Liver (tissue), 9 donors: ENCODE measurements around the gene GRIFIN. TPM values are rescaled to one million over a fixed set of nuclear protein-coding genes. Genes with fewer than 3 reads are reported as not detected.

Experiments
- DNase-seq: peaks from one replicate; pipeline ENCODE4 v3.0.0-alpha.2; 2017; ENCODE audit warnings: low spot score
- H3K27ac ChIP-seq, 2 donors: one replicate each; pipeline ENCODE4 v1.7.0; 2013; ENCODE audit warnings: inconsistent platforms in 2 of 2, low read length in 2 of 2, control low read depth in 1 of 2, low read depth in 1 of 2, mild to moderate bottlenecking in 1 of 2
- H3K27me3 ChIP-seq, 4 donors: one replicate each; pipeline versions ENCODE4 v1.6.1 to v1.7.0; 2013; ENCODE audit warnings: low read length in 3 of 4, inconsistent platforms in 1 of 4, mild to moderate bottlenecking in 1 of 4, moderate library complexity in 1 of 4; ENCODE audit not compliant: control insufficient read depth in 4 of 4, insufficient read depth in 4 of 4
- H3K36me3 ChIP-seq, 4 donors: one replicate each; pipeline versions ENCODE4 v1.6.1 to v1.7.0; 2013; ENCODE audit warnings: low read length in 3 of 4, mild to moderate bottlenecking in 3 of 4, low read depth in 1 of 4, moderate library complexity in 1 of 4; ENCODE audit not compliant: control insufficient read depth in 4 of 4, insufficient read depth in 3 of 4
- H3K4me1 ChIP-seq, 4 donors: one replicate each; pipeline versions ENCODE4 v1.6.1 to v1.7.0; 2013; ENCODE audit warnings: low read length in 3 of 4, mild to moderate bottlenecking in 3 of 4, moderate library complexity in 1 of 4; ENCODE audit not compliant: control insufficient read depth in 4 of 4, insufficient read depth in 4 of 4
- H3K4me3 ChIP-seq, 3 donors: one replicate each; pipeline versions ENCODE4 v1.6.1 to v1.7.0; 2013; ENCODE audit warnings: low read length in 3 of 3, control low read depth in 1 of 3, low read depth in 1 of 3, mild to moderate bottlenecking in 1 of 3
- H3K9ac ChIP-seq, 2 donors: one replicate each; pipeline ENCODE4 v1.7.0; 2013; ENCODE audit warnings: low read length in 2 of 2, mild to moderate bottlenecking in 2 of 2, moderate library complexity in 2 of 2, control low read depth in 1 of 2, low read depth in 1 of 2
- H3K9me3 ChIP-seq, 4 donors: one replicate each; pipeline versions ENCODE4 v1.6.1 to v1.7.0; 2013; ENCODE audit warnings: low read length in 3 of 4; ENCODE audit not compliant: control insufficient read depth in 4 of 4
- ATF3 ChIP-seq: IDR thresholded peaks from 2 replicates; pipeline ENCODE4 v1.6.1; 2016; ENCODE audit warnings: antibody characterized with exemption
- CTCF ChIP-seq: fragments of 150-350 bp; IDR thresholded peaks from 2 replicates; pipeline ENCODE4 v1.5.1; 2017; ENCODE audit warnings: improper control_type of control experiment, low read depth, low read length; ENCODE audit not compliant: missing input control
- EGR1 ChIP-seq, 2 donors: IDR thresholded peaks; 2 replicates each; pipeline ENCODE4 v1.6.1; 2016 to 2018; ENCODE audit warnings: antibody characterized with exemption in 2 of 2, low read depth in 2 of 2
- FOXA1 ChIP-seq: IDR thresholded peaks from 2 replicates; pipeline ENCODE4 v1.6.1; 2016; ENCODE audit warnings: antibody characterized with exemption
- GABPA ChIP-seq, 2 donors: IDR thresholded peaks in 1 of 2; conservative IDR thresholded peaks in 1 of 2; 2 replicates each; pipeline ENCODE4 v1.6.1; 2016; ENCODE audit warnings: antibody characterized with exemption in 2 of 2, mild to moderate bottlenecking in 1 of 2, moderate library complexity in 1 of 2
- HNF4A ChIP-seq, 2 donors: conservative IDR thresholded peaks; 2 replicates each; pipeline ENCODE4 v1.6.1; 2016; ENCODE audit warnings: antibody characterized with exemption in 2 of 2, mild to moderate bottlenecking in 2 of 2
- HNF4G ChIP-seq: IDR thresholded peaks from 2 replicates; pipeline ENCODE4 v1.6.1; 2016; ENCODE audit warnings: antibody characterized with exemption
- JUND ChIP-seq, 2 donors: IDR thresholded peaks; 2 replicates each; pipeline ENCODE4 v1.6.1; 2016; ENCODE audit warnings: antibody characterized with exemption in 2 of 2
- NR2F2 ChIP-seq: IDR thresholded peaks from 2 replicates; pipeline ENCODE4 v1.6.1; 2016; ENCODE audit warnings: antibody characterized with exemption
- RAD21 ChIP-seq, 2 donors: IDR thresholded peaks; 2 replicates each; pipeline ENCODE4 v1.6.1; 2016; ENCODE audit warnings: antibody characterized with exemption in 2 of 2, mild to moderate bottlenecking in 2 of 2
- RXRA ChIP-seq, 2 donors: IDR thresholded peaks; 2 replicates each; pipeline ENCODE4 v1.6.1; 2017 to 2018; ENCODE audit warnings: antibody characterized with exemption in 2 of 2, mild to moderate bottlenecking in 1 of 2
- SP1 ChIP-seq: IDR thresholded peaks from 2 replicates; pipeline ENCODE4 v1.6.1; 2018; ENCODE audit warnings: antibody characterized with exemption, mild to moderate bottlenecking
- TAF1 ChIP-seq: conservative IDR thresholded peaks from 2 replicates; pipeline ENCODE4 v1.6.1; 2016; ENCODE audit warnings: antibody characterized with exemption, mild to moderate bottlenecking
- YY1 ChIP-seq: IDR thresholded peaks from 2 replicates; pipeline ENCODE4 v1.6.1; 2016; ENCODE audit warnings: antibody characterized with exemption, mild to moderate bottlenecking
- WGBS: extraction: QIAGEN DNeasy Blood & Tissue Kit; methylation state at CpG from one replicate; pipeline ENCODE4 v1.1.7; 2013; 5-methylcytosine and 5-hydroxymethylcytosine counted together
- polyA plus RNA-seq, 2 donors: library from polyadenylated mRNA; stranded (reverse) in 1 of 2; unstranded in 1 of 2; fragments of 200-250 nt in 1 of 2; fragments of >200 nt in 1 of 2; fragmentation: Nextera tagmentation in 1 of 2; extraction: Ambion mirVana in 1 of 2; gene quantifications; one replicate each; pipeline versions ENCODE4 v1.2.1 to v1.2.3, GENCODE V29; 2013 to 2015
- total RNA-seq, 2 donors: library from RNA; depleted of rRNA; stranded (reverse); fragments of >200 nt; gene quantifications; one replicate each; pipeline ENCODE4 v1.2.3, GENCODE V29; 2014
- TF ChIP-seq, protein P1 (sequence below): IDR thresholded peaks from 2 replicates; pipeline ENCODE4 v1.6.1; 2016; ENCODE audit warnings: antibody characterized with exemption, mild to moderate bottlenecking
- TF ChIP-seq, protein P2 (sequence below): IDR thresholded peaks from 2 replicates; pipeline ENCODE4 v1.6.1; 2016; ENCODE audit warnings: antibody characterized with exemption
- donor health status: healthy.
- donor health status: healthy.
- donor health status: healthy.
- donor health status: healthy.
- donor health status: healthy.

The GRIFIN gene, protein sequence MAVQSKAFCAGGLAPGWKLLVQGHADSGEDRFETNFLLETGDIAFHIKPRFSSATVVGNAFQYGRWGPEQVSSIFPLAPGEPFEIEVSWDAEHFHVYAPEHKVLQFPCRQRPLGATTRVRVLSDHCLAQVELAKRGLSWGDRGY
- total RNA-seq, result not detected
- not detected for polyA plus RNA-seq

GRCh38 chr7:2476298-2476697 lies at the start of gene GRIFIN:
GRIFIN (minus strand) TSS chr7:2476398; CDS start chr7:2476383, 15 bp downstream.
- Histone ChIP-seq H3K27me3 (no peaks in the 10 kb centered on the region), H3K9ac (no peak within 1 kb of the TSS), H3K27ac (no peak within 1 kb of the TSS), H3K4me1 (peaks cover 0 to 13% (median 10%) of the 10 kb centered on the region in 4 donors), H3K4me3 (no peak within 1 kb of the TSS), H3K9me3 (no peaks in the 10 kb centered on the region), H3K36me3 (no peaks in the 10 kb centered on the region)
- no peak for DNase-seq
- no peak for TF ChIP-seq HNF4A (conservative IDR thresholded peaks at IDR 0.05)
- no peak for TF ChIP-seq RXRA (IDR thresholded peaks at IDR 0.05)
- no peak for TF ChIP-seq CTCF
- TF ChIP-seq, protein P1, sequence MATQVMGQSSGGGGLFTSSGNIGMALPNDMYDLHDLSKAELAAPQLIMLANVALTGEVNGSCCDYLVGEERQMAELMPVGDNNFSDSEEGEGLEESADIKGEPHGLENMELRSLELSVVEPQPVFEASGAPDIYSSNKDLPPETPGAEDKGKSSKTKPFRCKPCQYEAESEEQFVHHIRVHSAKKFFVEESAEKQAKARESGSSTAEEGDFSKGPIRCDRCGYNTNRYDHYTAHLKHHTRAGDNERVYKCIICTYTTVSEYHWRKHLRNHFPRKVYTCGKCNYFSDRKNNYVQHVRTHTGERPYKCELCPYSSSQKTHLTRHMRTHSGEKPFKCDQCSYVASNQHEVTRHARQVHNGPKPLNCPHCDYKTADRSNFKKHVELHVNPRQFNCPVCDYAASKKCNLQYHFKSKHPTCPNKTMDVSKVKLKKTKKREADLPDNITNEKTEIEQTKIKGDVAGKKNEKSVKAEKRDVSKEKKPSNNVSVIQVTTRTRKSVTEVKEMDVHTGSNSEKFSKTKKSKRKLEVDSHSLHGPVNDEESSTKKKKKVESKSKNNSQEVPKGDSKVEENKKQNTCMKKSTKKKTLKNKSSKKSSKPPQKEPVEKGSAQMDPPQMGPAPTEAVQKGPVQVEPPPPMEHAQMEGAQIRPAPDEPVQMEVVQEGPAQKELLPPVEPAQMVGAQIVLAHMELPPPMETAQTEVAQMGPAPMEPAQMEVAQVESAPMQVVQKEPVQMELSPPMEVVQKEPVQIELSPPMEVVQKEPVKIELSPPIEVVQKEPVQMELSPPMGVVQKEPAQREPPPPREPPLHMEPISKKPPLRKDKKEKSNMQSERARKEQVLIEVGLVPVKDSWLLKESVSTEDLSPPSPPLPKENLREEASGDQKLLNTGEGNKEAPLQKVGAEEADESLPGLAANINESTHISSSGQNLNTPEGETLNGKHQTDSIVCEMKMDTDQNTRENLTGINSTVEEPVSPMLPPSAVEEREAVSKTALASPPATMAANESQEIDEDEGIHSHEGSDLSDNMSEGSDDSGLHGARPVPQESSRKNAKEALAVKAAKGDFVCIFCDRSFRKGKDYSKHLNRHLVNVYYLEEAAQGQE, result no peak
- TF ChIP-seq RAD21 (IDR thresholded peaks at IDR 0.05), result no peak
- TF ChIP-seq JUND (IDR thresholded peaks at IDR 0.05), result no peak
- TF ChIP-seq YY1, result no peak
- no peak for TF ChIP-seq EGR1 (IDR thresholded peaks at IDR 0.05; ENCODE audit: low read depth in 2 of 2)
- no peak for TF ChIP-seq SP1
- TF ChIP-seq TAF1, result no peak
- no peak for TF ChIP-seq FOXA1
- TF ChIP-seq, protein P2, sequence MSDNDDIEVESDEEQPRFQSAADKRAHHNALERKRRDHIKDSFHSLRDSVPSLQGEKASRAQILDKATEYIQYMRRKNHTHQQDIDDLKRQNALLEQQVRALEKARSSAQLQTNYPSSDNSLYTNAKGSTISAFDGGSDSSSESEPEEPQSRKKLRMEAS, result no peak
- TF ChIP-seq GABPA (IDR thresholded peaks at IDR 0.05 in 1 of 2, conservative IDR thresholded peaks at IDR 0.05 in 1 of 2), result no peak
- no peak for TF ChIP-seq ATF3
- WGBS, result 68% methylated on average over 16 of the region's 16 CpGs

GRCh38 chr7:2524808-2525657 lies 48.8 kb upstream of the GRIFIN start:
- H3K9ac ChIP-seq, result no peak overlapping the region
- no peak for DNase-seq
- no peaks in the 10 kb centered on the region for H3K9me3 ChIP-seq
- 79% methylated on average over 53 of the region's 53 CpGs for WGBS
- H3K27ac ChIP-seq, result no peak overlapping the region
- no peaks in the 10 kb centered on the region for H3K27me3 ChIP-seq
- no peak overlapping the region for H3K4me3 ChIP-seq
- H3K36me3 ChIP-seq, result no peaks in the 10 kb centered on the region
- no peak for TF ChIP-seq NR2F2
- TF ChIP-seq, protein P2, result no peak
- no peak for TF ChIP-seq EGR1 (IDR thresholded peaks at IDR 0.05; ENCODE audit: low read depth in 2 of 2)
- TF ChIP-seq HNF4G, result no peak
- TF ChIP-seq RAD21 (IDR thresholded peaks at IDR 0.05), result no peak
- peaks cover 0 to 33% (median 7%) of the 10 kb centered on the region in 4 donors for H3K4me1 ChIP-seq
